NOMO-1 treated with DMSO at 0.1 percent for 48 hours (cell line): ENCODE data around the gene OMP.

Experiments
- DNase-seq: peaks from one replicate; lab custom pipeline; 2025; ENCODE audit not compliant: unreplicated experiment; lab: John Stamatoyannopoulos, UW

The OMP gene

DNA sequence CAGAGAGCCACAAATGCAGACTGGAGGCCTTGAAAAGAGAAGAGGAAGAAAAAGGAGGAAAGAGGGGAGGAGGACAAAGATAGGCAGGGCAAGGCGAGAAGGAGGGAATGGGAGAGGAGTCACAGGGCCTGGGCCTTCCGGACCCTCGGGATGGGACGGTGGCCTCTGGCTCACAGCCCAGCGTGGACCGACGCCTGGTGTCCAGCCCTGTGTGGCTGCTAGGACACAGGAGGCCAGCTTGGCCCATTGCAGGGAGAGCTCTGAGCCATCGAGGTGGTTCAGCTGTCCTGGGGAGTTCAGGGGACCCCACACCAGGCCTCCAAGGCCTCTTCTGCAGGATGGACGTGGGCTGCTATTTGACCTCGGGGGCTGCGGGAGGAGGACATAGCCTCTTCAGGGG is 34.8 kb downstream of the OMP start:
- DNase-seq = no peak

DNA sequence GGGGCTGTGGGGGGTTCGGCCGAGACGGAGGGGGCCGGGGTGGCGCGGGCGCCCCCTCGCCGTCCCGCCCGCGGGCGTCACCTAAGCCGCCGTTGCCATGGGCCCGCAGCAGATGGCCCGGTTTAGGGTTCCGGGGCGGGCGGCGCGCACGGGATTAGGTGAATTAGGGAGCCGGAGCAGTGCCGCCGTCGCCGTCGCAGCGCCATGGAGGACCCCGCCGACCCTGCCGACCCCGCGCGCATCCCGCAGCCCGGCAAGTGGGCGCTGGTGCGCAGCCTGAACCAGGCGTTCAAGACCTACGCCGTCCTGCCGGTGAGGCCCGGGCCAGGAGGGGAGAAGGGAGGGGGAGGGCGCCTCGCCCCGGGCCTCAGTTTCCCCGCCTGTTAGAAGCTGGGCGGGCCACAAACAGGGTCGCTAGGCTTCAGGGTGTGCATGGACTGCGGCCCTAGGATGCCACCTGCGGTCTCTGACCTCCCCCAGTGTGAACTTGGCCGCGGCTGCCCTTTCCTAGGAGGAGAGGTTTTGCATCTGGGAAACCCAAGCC is 35.5 kb downstream of the OMP start:
- DNase-seq = no peak

GRCh38 chr11:77139201-77139600 is 36.6 kb downstream of the OMP start:
- no peak for DNase-seq

DNA sequence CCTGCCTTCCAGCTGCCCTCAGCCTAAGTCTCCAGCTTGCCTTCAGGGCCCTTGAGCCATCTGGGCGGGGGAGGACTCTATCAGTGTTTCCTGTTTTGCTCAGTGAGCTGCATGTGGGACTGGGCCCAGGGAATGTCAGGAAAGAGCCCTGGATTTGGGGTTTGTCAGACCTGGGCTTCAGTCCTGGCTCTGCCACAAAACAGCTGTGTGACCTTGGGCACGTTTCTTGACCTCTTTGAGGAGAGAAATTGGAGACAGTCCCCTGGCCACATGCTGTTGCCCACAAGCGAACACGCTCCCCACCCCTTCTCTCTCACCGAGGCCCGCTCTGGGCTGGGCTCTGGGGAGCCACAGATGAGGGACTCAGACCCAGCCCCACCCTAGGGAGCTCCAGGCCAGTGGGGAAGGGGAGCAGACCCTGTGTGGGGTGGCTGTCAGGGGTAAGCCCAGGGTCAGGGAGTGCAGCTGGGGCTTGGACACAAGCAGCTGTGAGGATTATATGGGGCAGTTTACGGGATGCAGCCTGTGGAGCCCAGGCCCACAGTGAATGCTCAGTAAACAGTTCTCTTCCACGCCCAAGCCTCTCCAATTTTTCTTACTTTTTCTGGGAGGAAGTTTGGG is 37.7 kb downstream of the OMP start:
- DNase-seq = no peak

DNA sequence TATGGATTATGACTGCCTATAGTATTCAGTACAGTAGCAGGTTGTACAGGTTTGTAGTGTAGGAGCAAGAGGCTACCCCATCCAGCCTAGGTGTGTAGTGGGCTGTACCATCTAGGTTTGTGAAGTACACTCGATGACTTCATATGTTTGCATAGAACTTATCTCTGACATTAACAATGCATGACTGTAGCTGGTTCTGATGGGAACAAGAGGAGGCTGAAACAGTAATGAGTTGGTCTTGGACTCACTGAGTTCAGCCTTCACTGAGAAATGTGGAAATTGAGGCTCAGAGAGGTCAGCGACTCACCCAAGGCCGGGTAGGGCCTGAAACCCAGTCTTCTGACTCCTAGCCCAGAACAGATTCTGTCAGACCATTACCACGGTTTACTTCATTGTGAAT is 38.4 kb downstream of the OMP start:
- no peak for DNase-seq

DNA sequence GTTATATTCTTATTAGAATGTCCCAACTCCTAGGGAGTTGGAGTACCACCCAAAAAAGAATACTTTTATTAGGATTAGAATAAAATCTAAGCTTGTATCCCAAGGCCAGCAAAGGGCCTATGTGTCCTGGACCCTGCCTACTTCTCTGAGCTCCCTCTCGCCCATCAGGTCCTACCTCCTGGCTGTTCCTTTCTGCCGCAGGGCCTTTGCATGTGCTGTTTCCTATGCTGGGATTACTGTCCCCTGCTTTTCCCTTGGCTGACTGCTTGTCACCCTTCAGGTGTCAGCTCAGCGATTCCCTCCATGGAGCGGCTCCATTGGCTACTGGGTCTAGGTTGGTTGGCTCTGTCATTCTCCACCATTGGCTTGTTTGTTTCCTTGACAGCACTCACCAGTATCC is 38.8 kb downstream of the OMP start:
- DNase-seq = no peak

GRCh38 chr11:77142091-77142975 is 39.7 kb downstream of the OMP start:
- DNase-seq = peak; percentile 5

DNA sequence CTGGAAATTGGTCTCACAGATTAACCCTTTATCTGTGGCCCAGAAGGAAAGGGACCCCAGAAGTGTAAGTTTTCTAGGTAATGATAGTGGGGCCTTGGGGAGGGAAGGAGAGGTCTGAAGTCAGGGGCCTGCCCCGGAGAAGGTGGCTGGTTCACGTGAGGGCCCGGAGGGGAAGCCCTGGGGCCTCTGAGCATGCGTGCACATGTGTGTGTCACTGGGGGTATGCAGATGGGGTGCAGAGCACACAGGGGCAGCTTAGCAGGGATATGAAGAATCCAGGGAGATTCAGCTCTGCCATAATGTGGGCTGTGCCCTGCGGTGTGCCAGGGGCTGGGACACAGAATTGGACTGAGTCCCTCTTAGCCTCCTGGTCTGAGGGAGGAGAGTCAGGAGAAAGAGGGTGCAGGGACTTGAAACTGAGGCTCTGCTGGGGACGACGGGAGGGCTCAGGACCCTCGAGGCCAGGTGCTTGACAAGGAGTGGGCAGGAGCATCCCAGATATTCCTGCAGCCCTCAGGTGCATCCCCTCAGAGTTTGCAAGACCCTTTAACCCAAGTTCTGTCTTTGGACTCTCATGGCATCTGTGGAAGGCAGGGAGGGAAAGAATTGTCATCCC is 40.9 kb downstream of the OMP start:
- DNase-seq = no peak

DNA sequence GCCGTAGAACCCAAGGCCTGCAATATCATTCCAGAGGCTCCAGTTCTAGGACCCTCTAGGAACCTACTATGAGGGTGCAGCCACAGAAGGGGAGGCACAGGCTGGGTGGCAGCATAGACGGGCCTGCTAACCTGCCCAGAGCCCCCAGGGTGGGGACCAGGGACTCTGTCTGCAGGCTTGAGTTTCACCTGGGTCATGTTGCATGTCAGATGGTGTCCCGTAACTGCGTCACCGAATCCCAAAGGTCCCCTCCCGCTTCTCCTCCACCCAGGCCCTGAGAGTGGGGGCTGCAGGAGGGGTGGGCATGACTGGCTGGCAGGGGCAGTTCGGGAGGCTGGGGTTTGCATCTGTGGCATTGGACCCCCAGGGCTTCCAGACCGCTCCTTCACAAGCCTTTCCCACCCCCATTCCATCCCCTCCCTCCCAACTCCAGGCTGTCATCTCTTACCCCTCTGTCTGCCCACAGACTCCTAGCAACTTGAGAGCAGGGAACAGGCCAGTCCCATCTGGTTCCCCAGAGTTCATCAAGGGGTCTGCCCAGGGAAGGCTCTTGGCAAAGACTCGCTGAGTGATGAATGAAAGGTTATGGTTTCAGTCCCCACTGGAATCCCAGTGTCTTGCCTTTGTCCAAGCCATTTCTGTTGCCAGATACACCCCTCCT is 41.7 kb downstream of the OMP start:
- no peak for DNase-seq

- no peak for DNase-seq
Observed at GRCh38 chr11:77144857-77145428, 42.3 kb downstream of the OMP start.

GRCh38 chr11:77146261-77147035 is 43.8 kb downstream of the OMP start:
- no peak for DNase-seq

GRCh38 chr11:77147036-77147315 is 44.3 kb downstream of the OMP start:
- no peak for DNase-seq

GRCh38 chr11:77147668-77148321 is 45.2 kb downstream of the OMP start:
- peak; percentile 29 for DNase-seq

GRCh38 chr11:77148963-77149715 is 46.5 kb downstream of the OMP start:
- DNase-seq = no peak

DNA sequence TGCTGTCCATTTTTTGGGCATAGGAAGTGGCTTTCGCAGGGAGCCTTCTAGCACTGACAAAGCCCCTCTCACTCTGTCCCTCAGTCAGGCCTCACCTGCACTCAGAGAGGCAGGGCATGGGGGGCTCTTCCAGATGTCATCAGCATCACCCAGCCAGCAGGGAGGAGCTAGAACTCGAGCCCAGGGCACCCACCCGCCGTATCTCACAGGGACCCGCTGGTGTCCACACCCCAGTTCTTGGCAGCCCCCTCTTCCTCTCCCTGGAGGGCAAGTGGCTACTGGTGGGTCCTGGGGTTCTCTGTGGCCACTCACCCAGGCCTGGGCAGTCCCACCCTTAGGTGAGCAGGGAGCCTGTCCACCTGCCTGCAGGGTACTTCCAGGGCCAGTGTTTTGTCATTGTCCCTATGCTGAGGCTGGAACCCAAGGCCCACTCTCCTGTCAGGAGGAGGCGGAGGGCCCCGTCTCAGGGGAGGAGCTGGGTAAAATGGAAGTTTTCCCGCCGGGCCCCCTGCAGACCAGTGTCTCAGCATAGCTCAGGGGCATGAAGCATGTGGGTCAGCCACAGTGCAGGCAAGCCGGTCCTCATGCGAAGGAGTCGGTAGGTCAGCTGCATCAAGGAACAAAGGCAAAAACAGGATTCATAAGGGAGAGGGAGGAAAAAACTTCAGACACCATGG is 47.2 kb downstream of the OMP start:
- no peak for DNase-seq

DNA sequence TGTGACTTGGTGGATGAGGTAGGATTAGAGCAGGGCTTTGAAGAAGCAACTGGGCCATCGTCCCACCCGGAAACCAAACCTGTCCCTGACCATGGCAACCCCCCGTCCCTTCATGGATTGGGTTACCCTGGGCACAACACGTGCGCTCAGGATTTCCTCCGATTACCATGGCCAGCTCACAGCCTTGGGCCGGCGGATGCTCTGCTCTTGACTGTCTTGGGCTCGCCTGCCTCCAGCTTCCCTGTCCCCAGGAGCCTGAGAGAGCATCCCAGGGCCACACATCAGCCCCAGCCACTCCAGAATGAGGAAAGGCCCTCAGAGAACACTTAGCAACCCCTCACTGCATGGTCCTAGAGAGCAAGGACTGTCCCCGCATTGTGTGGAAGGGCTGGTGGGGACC is 48.2 kb downstream of the OMP start:
- no peak for DNase-seq

DNA sequence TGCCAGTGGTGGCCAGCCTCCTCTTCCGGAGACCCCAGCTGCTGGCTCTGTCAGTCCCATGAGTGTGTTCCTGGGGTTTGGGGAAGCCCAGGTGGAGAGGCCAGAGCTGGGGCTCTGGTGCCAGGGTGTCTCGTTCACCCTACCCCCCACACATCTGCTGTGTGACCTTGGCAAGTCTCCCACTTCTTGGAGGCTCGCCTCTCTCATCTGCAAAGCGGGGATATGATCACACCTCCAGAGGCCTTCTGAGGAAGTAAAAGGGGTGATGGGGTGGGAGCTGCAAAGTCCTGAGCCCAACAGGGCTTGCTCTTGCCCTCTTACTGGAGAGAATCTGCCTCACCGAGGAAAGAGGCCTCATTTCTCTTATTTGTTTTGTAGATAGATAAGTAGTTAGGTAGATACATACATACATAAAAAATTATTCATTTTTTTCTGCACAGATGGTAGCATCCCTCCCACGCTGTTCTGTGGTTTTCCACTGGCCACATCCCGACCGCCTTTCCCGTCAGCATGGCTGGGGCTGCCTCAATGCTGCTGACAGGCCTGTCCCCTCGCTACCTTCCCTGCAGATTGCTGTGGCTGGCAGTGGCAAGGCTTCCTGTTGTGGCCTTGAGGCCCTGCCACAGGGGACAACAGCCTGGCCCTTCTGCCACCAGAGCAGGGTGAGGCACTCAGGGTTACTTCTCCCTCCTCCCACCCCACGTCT is 49.3 kb downstream of the OMP start:
- no peak for DNase-seq

DNA sequence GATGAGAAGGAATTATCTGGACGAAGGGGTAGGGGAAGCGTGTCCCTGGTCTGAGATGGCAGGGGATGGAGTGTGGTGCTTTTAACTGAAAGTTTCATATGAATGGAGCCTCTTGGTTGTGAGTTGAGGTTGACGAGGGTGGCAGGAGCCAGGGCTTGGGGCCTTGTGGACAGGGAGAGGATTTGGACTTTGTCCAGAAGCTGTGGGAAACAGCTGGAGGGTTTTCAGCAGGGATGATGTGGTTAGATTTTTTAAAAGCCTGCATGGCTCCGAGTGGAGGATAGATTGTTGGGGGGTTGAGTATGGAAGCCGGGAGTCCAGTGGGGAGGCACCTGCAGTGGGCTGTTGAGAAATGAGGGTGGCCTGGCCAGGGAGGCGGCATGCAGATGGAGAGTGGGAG is 50.2 kb downstream of the OMP start:
- DNase-seq = no peak
